KG1 (cell line): ENCODE results near the gene ADAMTSL3.
"Not testable (repeated sequence)": the region's sequence is repeated elsewhere in the genome, so short reads cannot be mapped to it uniquely, and the experiment has no call there.

Experiments used
- DNase-seq: peaks from one replicate; lab custom pipeline; 2025; lab: John Stamatoyannopoulos, UW

ADAMTSL3 gene

DNA sequence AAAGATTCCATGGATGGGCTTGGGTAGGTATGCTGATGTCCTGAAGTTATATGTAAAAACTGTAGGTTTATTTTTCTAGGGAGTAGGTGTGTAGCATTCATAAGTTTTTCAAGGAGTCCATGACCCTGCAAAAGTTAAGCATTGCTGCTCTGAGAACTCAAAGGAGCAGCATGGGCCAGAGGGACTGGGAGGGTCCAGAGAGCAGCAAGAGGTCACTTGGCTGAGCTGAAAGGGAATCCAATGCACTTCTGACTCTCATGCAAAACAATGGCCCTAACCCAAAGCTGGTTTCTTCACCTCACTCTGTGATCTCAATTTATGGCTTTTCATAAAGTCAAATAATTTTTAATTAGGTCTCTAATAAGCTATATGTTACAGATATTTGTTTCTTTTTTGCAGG lies 383.4 kb downstream of the ADAMTSL3 start:
- no peak for DNase-seq

DNA sequence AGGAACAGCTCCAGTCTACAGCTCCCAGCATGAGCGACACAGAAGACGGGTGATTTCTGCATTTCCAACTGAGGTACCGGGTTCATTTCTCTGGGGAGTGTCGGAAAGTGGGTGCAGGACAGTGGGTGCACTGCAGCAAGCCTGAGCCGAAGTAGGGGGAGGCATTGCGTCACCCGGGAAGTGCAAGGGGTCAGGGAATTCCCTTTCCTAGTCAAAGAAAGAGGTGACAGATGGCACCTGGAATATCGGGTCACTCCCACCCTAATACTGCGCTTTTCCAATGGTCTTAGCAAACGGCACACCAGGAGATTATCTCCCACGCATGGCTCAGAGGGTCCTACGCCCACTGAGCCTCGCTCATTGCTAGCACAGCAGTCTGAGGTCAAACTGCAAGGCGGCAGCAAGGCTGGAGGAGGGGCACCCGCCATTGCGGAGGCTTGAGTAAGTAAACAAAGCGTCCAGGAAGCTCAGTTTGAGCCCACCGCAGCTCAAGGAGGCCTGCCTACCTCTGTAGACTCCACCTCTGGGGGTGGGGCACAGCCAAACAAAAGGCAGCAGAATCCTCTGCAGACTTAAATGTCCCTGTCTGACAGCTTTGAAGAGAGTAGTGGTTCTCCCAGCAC lies 388.6 kb downstream of the ADAMTSL3 start:
- DNase-seq, result not testable (repeated sequence)

DNA sequence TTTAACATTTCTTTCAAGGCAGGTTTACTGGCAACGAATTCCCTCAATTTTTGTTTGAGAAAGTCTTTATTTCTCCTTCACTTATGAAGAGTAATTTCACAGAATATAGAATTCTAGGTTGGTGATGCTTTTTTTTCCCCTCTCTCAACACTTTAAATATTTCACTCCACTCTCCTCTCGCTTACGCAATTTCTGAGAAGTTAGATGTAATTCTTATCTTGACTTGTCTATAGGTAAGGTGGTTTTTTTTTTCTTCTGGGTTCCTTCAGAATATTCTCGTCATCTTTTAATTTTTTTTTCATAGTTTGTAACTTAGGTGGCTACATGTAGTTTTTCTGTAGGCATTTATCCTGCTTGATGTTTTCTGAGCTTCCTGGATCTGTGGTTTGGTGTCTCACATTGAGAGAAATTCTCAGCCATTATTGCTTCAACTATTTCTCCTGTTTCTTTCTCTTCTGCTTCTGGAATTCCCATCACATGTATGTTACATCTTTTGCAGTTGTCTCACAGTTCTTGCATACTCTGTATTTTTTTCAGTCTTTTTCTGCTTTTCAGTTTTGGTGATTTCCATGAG lies 392.2 kb downstream of the ADAMTSL3 start:
- no peak for DNase-seq

DNA sequence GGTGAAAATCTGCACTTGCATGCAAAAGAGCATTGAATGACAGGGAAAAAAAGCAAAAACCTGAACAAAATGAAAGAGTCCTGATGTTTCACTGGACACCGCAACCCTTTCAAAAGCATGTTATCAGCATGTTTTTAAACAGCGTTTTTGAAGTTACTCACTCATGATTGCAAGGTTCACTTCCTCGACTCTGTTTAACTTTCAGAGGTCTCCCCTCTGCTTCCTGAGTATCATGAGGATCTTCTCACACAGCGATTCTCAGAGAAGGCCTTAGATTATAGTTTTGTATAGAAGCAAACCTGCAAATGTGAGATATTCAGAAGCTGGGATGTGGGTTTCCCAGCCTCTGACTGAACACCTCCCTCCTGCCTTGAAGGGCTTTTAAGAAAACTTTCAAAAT lies 395.6 kb downstream of the ADAMTSL3 start:
- not testable (repeated sequence) for DNase-seq

DNA sequence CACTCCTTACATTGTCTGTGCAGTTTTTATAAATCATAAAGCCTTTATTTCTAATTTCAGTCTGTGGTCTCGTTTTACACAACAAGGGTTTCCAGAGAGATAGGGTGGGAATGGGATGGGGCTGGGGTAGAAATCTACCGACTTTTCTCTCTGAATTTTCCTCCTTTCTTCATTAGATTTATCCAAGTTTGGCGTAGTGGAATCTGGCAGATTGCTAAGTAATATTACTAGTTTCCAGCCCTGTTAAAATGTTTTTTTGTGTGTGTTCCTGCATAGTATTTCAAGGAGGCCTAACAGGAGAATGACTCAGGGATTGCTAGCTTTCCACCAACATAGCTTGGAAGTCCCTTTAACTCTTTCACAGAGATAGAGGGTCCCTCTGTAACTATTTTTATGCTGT lies 396.2 kb downstream of the ADAMTSL3 start:
- no peak for DNase-seq

DNA sequence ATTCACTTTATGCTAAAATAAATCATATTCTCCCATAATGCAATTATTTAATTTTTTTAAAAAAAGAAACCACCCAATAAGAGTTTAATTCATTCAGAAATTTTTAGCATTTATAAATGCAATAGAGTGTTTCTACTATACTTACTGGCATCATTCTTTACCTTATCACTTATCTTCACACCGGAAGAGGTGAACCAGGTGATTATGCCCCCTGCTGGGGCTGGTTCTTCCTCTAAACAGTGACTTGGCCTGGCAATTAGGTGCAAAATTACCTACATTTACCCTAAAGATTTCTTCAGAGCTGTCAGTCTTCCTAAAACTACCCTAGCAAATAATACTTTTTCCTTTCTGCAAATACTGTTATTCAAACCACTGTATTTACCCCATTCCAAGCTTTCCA lies 397.2 kb downstream of the ADAMTSL3 start:
- DNase-seq, result not testable (repeated sequence)

DNA sequence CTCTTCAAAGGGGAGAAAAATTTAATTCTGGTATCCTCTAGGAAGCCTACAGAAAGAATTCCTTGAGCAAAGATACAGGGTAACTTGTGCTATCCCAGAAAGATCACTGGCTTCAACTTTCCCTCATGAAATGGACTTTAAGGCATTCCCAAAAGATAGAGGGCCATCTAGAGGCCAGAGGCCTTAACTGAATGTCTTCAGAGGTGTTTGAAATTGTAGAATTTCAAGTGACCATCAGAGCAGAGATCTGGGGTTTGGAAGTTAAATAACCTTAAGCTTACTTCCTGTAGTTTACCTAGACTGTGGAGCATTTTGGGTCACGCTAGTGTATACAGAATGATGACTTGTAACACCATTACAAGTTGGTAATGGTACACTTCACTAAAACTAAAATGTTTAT lies 400.6 kb downstream of the ADAMTSL3 start:
- DNase-seq, result not testable (repeated sequence)

DNA sequence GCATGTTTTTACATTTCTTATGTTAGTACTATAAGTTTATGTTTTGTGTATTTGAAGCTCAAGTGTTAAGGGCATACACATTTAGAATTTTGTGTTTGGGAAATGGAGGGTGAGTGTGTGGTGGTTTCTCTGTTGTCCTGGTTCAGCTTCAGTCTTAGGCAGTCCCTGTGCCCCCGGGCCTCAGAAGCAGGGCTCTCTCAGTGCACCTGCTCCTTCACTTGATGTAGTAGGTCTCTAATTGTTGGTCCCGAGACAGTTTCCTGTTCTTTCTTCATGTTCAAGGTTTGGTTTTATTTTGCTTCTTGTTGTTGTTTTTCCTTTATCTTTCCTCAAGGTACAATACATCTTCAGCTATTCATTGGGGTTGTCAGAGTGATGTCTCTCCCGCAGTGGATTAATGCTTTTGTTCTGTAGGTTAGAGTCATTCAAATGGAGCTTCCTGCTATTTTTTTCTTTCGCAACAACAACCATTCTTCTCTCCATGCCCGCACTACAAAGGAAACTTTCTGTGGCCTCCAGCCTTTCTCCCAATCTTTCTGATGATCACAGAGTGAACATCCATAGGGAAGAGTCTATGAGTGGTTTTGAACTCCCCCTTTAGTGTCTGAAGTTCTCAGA lies 403.9 kb downstream of the ADAMTSL3 start:
- no peak for DNase-seq

DNA sequence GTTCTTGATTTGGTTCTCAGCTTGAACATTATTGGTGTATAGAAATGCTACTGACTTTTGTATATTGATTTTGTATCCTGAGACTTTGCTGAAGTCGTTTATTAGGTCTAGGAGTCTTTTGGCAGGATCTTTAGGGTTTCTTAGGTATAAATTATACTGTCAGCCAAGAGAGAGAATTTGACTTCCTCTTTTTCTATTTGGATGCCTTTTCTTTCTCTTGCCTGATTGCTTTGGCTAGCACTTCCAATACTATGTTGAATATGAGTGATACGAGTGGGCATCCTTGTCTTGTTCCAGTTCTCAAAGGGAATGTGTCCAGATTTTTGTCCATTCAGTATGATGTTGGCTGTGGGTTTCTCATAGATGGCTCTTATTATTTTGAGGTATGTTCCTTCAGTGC lies 409.8 kb downstream of the ADAMTSL3 start:
- not testable (repeated sequence) for DNase-seq

DNA sequence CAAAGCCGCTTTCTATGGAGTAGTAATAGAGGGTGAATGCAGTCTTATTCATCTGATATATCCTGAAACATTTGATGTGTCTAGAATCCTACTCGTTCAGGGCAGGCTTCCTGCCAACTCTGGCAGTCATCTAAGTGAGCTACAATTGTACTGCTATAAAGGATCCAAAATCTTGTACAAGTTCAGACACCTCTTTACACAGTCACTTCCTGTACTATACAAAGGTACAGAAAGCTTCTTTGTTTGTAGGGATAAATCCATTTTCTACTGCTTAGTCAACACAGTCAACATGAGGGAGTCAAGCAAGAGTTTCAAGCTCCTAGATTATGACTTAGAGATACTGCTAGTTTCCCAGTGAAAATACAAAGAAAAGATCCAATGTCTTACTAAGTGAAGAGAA lies 414.8 kb downstream of the ADAMTSL3 start:
- not testable (repeated sequence) for DNase-seq

DNA sequence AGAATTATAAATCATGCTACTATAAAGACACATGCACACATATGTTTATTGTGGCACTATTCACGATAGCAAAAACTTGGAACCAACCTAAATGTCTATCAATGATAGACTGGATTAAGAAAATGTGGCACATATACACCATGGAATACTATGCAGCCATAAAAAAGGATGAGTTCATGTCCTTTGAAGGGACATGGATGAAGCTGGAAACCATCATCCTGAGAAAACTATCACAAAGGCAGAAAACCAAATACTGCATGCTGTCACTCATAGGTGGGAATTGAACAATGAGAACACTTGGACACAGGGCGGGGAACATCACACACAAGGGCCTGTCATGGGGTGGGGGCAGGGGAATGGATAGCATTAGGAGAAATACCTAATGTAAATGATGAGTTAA lies 424.1 kb downstream of the ADAMTSL3 start:
- DNase-seq, result not testable (repeated sequence)

DNA sequence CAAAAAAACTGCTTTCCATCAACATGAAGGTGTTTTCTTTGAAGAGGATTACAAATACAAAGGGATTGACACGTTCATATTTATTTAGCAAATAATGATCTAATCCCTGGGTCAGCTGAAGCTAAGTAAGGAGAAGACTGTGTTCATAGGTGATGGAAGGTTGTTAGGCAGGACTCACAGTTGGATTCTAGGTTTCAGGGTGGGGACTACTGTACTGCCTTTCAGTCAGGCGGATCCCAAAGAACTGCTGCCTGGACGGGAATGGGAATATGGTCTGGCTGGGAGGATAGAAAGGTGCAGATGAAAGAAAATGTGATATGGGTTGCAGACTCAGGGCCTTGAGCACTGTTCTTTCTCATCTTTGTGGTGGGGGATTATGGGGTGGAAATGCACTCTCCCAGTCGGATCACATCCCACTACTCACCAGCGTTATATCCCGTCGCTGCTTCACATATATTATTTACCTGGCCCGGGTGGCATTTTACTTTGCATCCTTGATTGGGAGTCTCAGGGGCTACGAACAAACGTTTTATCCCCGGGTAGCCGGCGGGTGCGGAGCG lies 425.5 kb downstream of the ADAMTSL3 start:
- not testable (repeated sequence) for DNase-seq

DNA sequence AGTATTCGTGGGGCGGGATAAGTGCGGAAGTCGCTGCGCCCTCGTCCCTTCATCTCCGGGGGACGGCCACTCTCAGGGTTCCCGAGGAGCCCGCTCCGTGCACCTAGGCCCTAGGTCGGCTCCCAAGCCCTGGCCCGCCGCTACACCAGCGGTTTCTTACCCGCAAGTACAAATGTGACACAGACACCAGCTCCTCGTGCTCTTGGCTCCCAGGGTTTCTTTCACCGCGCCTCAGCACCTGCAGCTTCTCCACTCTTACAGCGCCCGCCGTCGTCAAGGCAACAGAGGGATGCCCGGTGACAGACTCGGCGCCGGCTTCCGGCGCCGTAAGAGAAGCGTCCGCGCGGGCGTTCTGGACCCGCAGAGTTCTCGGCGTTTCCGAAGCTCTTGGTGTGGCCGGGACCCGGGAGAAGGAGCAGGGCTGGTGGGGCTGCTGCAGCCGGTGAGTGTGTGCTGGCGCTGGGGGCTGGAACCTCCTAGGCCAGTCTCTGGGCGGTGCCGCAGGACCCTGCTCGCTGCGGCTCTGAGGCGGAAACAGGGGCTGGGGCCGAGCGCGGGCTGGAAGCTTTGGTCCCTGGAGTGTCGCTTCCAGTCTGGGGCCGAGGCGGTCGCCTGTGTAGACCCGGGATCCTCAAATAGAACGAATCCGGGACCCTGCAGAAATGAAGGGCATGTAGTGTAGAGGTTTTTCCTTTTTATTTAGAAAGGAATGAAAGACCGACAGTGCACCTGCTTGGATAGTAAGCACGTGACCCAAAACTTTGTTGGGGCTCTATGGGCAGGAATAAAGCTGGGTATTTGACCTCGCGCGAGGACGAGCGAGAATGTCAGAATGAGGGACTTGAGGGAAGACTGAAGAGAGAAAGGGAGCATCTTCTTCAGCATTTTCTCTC lies 426.2 kb downstream of the ADAMTSL3 start:
- no peak for DNase-seq

DNA sequence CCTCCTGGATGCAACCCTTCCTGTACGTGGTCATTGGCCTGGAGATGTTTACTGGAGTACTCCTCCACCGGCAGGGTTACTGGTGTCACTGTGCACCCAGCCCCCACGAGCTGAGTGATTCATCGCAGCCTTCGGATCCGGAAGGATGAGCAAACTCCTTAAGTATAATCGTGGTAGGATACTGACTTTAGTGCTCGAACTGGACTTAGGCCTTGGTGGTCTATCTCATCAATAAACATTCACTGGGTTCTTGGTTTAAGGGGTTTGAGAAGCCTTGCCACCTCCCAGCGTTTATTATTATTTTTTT lies 426.8 kb downstream of the ADAMTSL3 start:
- not testable (repeated sequence) for DNase-seq

DNA sequence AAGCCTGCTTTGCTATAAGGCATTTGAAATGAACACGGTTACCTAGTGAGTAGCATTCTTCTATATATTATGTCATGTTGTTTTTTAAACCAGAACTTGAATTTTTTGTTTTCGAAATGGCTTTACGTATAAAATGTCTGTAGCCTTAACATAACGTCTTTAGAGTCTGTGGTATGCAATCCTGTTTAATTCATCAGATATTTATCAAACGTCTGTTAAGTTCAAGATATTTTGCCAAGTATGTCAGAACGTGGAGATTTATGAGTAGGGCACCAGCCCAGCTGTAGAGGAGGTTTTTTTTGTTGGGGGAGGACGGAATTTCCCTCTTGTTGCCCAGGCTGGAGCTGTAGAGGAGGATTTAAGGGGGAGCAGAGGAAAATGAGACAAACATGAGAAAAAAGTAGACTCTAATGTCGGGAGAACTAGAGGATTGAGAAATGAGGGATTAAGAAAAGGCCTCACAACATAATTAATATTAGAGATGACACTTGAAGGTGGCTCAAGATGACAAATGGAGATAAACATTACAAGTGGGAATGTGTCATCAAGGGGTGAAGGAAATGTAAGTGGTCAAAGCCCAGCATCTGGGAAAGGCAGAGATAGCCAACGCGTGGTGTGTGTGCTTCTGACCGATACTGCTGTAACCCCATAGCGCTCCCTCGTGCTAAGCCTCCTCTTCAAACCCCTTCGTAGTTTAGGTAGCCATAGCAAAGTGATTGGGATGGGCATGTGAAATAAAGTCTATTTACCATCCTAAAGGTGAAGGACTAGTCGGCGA lies 427.7 kb downstream of the ADAMTSL3 start:
- no peak for DNase-seq

DNA sequence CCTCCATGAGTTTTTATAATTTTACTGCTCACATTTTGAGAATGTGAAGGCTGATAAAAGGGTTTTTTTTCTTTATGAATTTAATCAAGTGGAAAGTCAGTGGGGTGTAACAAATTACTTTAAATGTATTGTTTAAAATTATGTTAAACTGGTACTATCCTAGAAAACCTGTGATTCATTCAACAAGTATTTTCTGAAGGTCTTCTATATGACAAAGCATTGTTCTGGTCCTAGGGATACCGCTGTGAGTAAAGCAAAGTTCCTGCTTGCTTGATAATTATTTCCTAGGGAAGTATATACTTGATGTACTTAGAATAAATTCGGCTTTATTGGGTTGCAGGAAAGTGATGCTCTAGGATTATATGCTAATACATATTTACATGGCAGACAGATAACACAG lies 428.8 kb downstream of the ADAMTSL3 start:
- DNase-seq, result no peak

DNA sequence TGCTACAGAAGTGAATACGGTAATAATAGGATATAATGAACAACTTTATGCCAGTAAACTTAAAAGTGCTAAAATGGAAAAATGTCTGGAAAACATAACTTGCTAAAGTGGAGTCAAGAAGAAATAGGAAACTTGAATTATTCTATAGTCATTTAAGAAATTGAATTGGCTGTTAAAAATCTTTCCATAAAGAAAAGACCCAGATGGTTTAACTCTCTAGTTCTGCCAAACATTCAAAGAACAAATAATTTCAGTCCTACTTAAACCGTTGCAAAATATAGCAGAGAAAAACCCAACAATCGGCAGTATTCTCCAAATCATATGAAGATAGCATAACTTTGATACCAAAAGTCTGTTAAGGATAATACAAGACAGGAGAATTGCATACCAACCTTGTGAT lies 432.1 kb downstream of the ADAMTSL3 start:
- not testable (repeated sequence) for DNase-seq
